Effector memory CD4-positive, alpha-beta T cell (primary cell): ENCODE measurements around the gene KIF13A.

Experiments used
- DNase-seq, 3 donors: peaks; one replicate each; pipeline ENCODE4 v3.0.0-alpha.2; 2020
- H3K27ac ChIP-seq: 2 replicates; pipeline ENCODE4 v1.7.0; 2013; ENCODE audit warnings: mild to moderate bottlenecking, low read length, moderate library complexity; ENCODE audit not compliant: insufficient read depth, poor library complexity, severe bottlenecking
- H3K27me3 ChIP-seq: replicated peaks from 2 replicates; pipeline ENCODE4 v1.7.0; 2013; ENCODE audit warnings: mild to moderate bottlenecking, low read length; ENCODE audit not compliant: insufficient read depth, control insufficient read depth, poor library complexity, severe bottlenecking
- H3K36me3 ChIP-seq: 2 replicates; pipeline ENCODE4 v1.7.0; 2013; ENCODE audit warnings: mild to moderate bottlenecking, low read length, moderate library complexity; ENCODE audit not compliant: control insufficient read depth, insufficient read depth
- H3K4me1 ChIP-seq: 2 replicates; pipeline ENCODE4 v1.7.0; 2013; ENCODE audit warnings: low read length, mild to moderate bottlenecking; ENCODE audit not compliant: control insufficient read depth, insufficient read depth, poor library complexity, severe bottlenecking
- H3K4me3 ChIP-seq: 2 replicates; pipeline ENCODE4 v1.7.0; 2013; ENCODE audit warnings: low read length, low read depth, mild to moderate bottlenecking; ENCODE audit not compliant: insufficient read depth, poor library complexity, severe bottlenecking
- H3K9me3 ChIP-seq: 2 replicates; pipeline ENCODE4 v1.7.0; 2013; ENCODE audit warnings: mild to moderate bottlenecking, low read length, moderate library complexity; ENCODE audit not compliant: control insufficient read depth

KIF13A gene

DNA sequence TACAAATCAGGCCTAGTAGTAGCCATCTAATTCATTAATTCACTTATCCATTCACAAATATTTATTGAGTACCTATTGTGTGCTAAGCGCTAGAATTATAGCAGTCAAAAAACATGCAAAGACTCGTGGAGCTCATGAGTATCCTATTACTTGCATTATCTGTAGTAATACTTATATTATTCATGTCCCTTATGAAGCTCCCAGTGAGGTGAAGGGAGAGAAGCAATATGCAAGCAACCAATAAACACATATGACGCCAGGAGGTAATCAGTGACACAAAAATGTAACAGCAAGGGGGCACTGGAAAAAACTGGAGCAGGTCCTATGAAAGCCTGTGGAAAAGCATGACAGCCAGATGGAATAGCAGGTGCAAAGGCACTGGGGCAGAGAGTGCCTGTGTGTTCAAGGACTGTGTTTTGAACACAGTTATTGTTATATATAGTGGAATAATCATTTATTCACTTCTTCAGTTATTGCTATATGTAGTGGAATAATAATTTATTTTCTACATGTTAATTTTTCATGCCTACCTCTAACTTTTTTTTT is 109.5 kb downstream of the KIF13A start:
- no peaks in the 10 kb centered on the region for H3K4me1 ChIP-seq
- no peaks in the 10 kb centered on the region for H3K9me3 ChIP-seq
- H3K27ac ChIP-seq: no peak overlapping the region
- no peak overlapping the region for H3K4me3 ChIP-seq
- no peaks in the 10 kb centered on the region for H3K27me3 ChIP-seq
- H3K36me3 ChIP-seq: no peaks in the 10 kb centered on the region
- DNase-seq: no peak

DNA sequence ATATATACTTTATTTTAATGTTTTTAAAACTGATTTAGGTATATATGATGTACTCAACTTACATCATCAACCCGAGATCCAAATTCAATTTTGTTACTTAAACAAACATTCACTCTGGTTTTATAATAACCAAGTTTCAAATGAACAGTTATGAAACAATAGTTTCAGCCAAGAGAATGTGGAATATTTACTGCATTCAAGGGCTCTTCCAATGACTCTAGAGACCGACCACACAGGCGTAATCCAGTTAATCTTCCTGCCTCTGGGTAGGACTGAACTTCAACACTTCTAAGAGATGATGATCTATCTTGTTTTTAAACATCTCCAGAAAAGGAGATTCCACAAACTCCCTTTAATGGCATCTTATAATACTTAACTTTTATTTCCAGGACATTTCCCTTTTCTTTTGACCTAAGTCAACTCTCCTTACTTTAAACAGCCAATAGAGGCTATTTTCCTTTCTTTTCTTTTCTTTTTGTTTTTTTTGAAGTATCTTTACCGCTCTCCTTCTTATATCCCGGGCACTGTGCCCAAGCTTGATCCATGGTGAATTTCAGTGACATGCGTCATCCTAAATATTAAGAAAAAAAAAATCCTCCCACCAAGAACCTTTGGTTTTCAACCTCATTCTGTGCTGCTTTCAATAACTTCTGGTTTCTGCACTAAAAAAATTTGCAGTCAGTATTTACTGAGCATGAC is 110.1 kb downstream of the KIF13A start:
- no peak for DNase-seq
- Histone ChIP-seq H3K4me3 (no peak overlapping the region), H3K27ac (no peak overlapping the region), H3K9me3 (no peaks in the 10 kb centered on the region), H3K36me3 (no peaks in the 10 kb centered on the region), H3K4me1 (no peaks in the 10 kb centered on the region), H3K27me3 (no peaks in the 10 kb centered on the region)

DNA sequence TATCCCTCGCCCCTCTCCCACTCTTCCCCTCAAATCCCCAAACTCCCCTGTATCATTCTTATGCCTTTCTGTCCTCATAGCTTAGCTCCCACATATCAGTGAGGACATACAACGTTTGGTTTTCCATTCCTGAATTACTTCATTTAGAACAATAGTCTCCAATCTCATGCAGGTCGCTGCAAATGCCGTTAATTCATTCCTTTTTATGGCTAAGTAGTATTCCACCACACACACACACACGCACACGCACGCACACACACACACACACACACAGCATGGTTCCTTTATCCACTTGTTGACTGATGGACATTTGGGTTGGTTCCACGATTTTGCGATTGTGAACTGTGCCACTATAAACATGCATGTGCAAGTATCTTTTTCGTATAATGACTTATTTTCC is 112.7 kb downstream of the KIF13A start:
- Histone ChIP-seq H3K27ac (no peak overlapping the region), H3K27me3 (no peaks in the 10 kb centered on the region), H3K36me3 (no peaks in the 10 kb centered on the region), H3K9me3 (no peaks in the 10 kb centered on the region), H3K4me3 (no peak overlapping the region), H3K4me1 (no peaks in the 10 kb centered on the region)
- no peak for DNase-seq

DNA sequence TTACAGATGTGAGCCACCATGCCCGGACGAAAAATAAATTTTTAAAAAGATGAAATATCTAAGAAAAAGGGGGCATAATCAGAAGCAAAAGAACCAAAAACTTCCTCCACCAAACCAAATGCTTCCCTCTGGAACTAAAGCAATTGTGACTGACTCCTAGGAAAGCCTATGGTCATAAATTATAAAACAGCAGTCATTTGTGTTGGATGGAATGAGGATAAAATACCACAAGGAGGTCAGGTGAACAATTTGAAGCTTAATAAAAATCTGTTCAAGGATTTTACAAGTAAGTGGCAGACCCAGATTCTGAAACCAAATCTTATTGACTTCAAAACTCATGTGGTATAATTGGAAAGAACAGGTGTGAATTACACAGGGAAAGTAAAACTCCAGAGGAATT is 114.5 kb downstream of the KIF13A start:
- Histone ChIP-seq H3K36me3 (no peaks in the 10 kb centered on the region), H3K9me3 (no peaks in the 10 kb centered on the region), H3K4me3 (no peak overlapping the region)

DNA sequence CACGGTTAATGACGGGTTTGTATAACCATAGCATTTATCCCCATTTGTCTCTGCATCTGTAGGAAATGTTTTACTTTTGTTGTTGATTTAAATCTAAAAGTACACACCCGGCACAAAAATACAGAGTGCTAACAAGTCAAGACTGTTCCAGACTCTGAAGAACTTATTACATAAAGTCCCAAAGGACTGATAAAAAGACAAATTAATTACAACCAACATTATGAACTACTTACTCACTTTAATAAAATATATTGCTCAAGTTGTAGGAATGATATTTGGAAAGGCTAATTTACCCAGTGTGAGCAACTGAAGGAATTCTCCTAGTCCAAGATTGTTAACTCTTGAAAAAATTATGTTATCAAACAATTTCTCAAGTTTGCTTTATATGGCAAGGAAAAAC is 115.6 kb downstream of the KIF13A start:
- Histone ChIP-seq H3K27me3 (no peaks in the 10 kb centered on the region), H3K4me1 (no peaks in the 10 kb centered on the region), H3K36me3 (no peaks in the 10 kb centered on the region), H3K4me3 (no peak overlapping the region), H3K27ac (no peak overlapping the region), H3K9me3 (no peaks in the 10 kb centered on the region)
- no peak for DNase-seq

More for the DNA sequence above, 114.5 kb downstream of the KIF13A start:
- no peaks in the 10 kb centered on the region for H3K27me3 ChIP-seq
- H3K4me1 ChIP-seq: no peaks in the 10 kb centered on the region
- no peak overlapping the region for H3K27ac ChIP-seq
- no peak for DNase-seq

DNA sequence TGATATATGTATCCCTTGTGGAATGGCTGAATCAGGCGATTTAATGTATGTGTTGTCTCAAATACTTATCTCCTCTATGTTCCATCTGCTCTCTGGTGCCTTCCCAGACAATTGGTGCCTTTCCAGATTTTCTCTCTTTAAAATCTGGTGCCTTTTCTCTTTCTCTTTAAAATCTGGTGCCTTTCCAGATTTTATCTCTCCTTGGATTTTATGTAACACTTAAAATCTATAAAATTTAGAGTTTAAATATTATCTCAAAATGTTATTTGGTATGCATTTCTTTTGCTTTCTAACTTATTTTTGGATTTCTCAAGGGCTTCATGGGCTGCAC is 116.3 kb downstream of the KIF13A start:
- Histone ChIP-seq H3K27me3 (no peaks in the 10 kb centered on the region), H3K27ac (no peak overlapping the region), H3K4me3 (no peak overlapping the region), H3K4me1 (no peaks in the 10 kb centered on the region), H3K36me3 (no peaks in the 10 kb centered on the region), H3K9me3 (no peaks in the 10 kb centered on the region)
- no peak for DNase-seq

DNA sequence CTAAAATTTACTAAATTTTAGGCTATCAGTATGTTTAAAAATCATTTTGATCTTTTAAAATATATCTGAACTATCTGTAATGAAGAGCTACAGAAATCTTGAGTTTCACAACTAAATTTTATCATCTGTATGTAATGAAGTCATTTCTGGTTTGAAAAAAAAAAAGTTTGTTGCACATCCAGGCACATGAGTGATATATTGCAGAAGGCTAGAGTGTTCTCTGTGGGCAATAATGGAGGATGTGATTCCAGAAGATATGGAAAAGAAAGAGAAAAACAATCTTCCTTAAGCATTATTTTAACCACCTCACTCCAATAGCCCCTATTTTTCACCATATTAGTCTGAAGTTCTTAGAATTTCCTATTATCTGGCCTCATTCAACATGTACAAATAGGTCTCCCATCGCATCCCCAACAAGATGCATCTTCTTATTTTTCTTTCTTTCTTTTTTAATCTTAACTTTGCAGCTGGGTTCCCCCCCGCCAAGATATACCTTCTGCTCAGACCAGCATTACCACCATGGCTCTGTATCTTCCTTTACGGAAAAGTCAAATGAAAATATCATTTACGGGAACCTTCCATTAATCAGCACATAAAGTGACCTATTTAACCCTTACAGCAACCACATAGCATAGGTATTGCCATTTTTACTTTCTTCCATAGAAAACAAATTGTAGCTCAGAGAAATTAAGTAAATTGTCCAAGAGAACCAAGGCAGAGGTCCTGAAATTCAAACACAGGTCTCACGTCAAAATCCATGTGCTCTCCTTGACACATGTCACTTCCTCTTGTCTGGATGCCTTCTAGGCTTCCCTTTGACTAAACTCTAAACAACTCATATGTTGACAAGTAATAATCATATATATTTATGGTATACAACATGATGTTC is 116.9 kb downstream of the KIF13A start:
- DNase-seq: no peak
- no peaks in the 10 kb centered on the region for H3K9me3 ChIP-seq
- H3K36me3 ChIP-seq: no peaks in the 10 kb centered on the region
- H3K4me3 ChIP-seq: no peak overlapping the region
- no peaks in the 10 kb centered on the region for H3K4me1 ChIP-seq
- H3K27me3 ChIP-seq: no peaks in the 10 kb centered on the region
- H3K27ac ChIP-seq: no peak overlapping the region

DNA sequence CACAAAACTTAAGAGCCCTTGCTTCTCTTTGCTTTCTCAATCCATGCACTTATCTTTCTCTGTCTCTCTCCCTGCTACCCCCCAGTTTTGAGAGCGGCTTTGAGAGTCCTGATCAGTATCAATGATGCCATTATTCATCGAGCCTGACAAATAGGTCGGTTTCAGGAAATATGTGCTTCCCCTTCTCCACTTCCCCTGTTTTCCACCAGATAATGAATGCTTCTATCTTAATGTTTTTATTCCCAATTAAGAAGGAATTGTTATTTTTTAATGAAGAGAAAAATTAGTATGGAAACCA is 117.7 kb downstream of the KIF13A start:
- Histone ChIP-seq H3K4me3 (no peak overlapping the region), H3K27ac (no peak overlapping the region), H3K36me3 (no peaks in the 10 kb centered on the region), H3K4me1 (no peaks in the 10 kb centered on the region), H3K9me3 (no peaks in the 10 kb centered on the region), H3K27me3 (no peaks in the 10 kb centered on the region)
- no peak for DNase-seq

DNA sequence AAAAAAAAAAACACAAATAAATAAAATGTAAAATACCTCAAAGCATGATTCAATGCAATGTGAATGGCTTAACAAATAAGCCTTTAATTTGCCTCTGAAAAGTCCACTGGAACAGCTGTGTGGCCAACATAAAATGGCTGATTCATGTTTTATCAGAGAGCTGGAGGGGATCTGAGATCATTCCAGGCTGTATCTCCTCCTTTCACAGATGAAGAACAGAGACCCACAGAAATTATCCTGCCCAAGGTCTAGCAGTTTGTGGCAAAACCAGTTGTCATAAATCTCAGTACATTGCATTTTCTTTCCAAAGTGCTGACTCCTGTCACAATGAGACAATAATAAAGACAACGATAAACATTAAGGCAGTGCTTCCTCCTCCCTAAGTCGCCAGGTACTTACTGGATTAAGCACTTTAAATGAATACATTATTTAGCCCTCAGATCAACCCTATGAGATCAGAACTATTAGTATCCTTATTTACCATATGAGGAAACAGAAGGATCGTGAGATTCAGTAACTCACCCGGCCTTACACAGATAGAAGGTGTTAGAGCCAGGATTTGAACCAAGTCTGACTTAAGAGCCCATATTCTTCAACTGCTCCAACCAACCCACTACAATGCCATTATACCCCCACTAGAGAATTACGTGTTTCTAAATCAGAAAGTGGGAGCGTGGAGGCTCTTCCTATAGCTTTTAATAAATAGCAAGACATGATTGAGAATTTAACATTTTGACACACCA is 118.3 kb downstream of the KIF13A start:
- Histone ChIP-seq H3K27me3 (no peaks in the 10 kb centered on the region), H3K9me3 (no peaks in the 10 kb centered on the region), H3K36me3 (no peaks in the 10 kb centered on the region), H3K4me1 (no peaks in the 10 kb centered on the region), H3K27ac (no peak overlapping the region), H3K4me3 (no peak overlapping the region)
- no peak for DNase-seq

DNA sequence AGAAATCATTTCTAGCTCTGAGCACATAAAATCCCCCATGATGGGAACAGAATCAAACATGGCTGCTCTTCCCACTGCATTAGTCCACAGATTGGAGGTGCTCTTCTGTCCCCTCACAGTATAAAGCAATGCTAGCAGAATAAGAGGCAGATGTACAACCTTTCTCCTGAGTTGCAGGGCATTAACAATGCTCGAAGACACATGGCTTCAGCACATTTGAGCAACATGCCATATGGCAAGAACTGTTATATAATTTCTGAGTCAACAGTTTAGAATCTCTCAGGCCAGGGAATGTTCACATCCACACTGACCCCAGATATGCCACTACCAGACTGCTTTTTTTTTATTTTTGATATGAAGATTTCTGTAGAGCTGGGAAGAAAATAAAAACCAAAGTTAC is 119.6 kb downstream of the KIF13A start:
- no peak for DNase-seq
- Histone ChIP-seq H3K4me1 (no peaks in the 10 kb centered on the region), H3K9me3 (no peaks in the 10 kb centered on the region), H3K27ac (no peak overlapping the region), H3K27me3 (no peaks in the 10 kb centered on the region), H3K4me3 (no peak overlapping the region), H3K36me3 (no peaks in the 10 kb centered on the region)
